ENCODE measurements around the gene TSPAN9.

DNA sequence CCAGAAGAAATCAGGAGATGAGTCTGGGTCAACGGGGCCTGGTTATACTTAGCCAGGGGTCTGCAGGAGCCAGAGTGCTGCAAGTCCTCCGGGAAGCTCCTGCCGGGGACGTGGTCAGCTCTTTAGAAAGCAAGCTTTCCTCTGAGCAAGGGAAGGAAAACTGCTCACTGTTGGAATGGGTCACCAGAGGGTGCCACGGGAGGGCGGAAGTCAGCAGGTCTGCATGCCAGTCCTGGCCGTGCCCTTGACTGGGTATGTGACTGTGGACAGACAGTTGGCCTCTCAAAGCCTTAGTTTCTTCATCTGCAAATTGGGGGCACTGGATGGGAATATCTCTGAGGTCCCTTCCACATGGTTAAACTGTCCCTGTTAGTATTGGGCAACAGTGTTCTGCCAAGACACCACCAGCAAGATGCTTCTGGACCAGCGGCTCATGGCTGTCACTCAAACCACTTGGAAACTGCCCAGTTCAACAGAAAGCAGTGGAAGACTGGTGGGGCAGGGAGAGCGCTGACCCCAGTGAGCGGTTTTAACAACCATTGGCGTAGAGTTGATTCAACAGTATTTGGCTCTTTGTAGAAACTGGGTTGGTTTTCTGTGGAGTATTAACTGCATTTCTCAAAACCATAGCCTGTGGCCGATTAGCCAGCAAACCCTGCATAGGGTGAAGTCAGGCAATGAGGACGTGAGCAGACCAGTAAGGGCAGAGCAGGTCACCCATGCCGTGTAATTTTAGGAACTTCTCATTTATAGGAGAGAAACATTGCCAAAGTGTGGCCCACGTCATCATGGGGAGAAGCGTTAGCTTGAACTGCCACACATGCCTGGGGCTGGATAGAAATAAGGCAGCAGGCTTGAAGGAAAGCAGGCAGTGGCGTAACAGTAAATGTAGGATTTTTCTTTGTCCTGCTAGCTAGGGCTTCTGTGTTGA, 249.9 kb downstream of the TSPAN9 start:
- TF ChIP-seq, protein P1, sequence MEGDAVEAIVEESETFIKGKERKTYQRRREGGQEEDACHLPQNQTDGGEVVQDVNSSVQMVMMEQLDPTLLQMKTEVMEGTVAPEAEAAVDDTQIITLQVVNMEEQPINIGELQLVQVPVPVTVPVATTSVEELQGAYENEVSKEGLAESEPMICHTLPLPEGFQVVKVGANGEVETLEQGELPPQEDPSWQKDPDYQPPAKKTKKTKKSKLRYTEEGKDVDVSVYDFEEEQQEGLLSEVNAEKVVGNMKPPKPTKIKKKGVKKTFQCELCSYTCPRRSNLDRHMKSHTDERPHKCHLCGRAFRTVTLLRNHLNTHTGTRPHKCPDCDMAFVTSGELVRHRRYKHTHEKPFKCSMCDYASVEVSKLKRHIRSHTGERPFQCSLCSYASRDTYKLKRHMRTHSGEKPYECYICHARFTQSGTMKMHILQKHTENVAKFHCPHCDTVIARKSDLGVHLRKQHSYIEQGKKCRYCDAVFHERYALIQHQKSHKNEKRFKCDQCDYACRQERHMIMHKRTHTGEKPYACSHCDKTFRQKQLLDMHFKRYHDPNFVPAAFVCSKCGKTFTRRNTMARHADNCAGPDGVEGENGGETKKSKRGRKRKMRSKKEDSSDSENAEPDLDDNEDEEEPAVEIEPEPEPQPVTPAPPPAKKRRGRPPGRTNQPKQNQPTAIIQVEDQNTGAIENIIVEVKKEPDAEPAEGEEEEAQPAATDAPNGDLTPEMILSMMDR (IDR thresholded peaks at IDR 0.05 in 2 of 3, conservative IDR thresholded peaks at IDR 0.05 in 1 of 3; ENCODE audit: borderline replicate concordance in 1 of 3, insufficient read depth in 1 of 3, low read depth in 2 of 3, low read length in 2 of 3), result no peak
- TF ChIP-seq JUND (IDR thresholded peaks at IDR 0.05) (no peak), POLR2A (IDR thresholded peaks at IDR 0.05; ENCODE audit: borderline replicate concordance, extremely low read depth, insufficient read depth, insufficient read length) (no peak), POLR2AphosphoS5 (IDR thresholded peaks at IDR 0.05; ENCODE audit: low read depth, low read length) (no peak)
- TF ChIP-seq, protein P2, sequence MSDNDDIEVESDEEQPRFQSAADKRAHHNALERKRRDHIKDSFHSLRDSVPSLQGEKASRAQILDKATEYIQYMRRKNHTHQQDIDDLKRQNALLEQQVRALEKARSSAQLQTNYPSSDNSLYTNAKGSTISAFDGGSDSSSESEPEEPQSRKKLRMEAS (IDR thresholded peaks at IDR 0.05), result no peak

All from HCT116 (cell line).